ENCODE measurements around the gene PLXNC1.

DNA sequence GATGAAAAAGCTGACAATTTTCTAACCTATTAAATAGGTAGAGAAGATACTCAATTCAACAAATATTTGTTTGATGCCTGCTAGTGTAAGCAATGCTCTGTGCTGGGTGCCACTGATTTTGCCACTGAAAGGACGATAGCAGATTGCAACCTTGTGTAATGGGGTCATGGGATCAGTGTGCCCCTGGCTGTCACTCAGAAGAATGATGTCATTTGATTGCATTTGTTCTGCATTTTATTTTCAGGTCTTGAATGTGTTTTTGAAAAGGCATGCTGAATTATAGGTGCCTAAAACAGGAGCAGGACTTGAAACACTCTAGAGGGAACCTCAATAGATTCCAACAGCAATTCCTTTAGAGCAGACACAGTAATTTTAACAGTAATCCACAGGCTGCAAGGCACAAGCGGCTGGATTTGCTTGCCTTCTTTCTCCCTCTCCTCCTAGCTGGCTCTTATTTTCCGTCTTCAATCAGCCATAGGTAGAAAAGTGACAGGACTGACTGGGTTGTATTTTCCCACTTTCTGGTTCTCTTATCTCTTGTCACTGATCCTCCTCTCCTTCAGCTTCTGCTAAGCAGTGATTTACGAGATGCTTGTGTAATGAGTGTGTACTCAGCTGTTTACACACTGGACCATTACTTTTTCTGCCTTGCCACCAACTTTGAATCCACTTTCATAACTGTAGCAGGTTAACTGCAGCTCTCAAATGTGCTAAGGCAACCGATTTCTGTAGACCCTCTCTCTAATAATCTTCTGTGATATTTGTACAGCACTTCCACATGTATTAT, 4.1 kb downstream of the PLXNC1 start:
- TF ChIP-seq, protein P1, sequence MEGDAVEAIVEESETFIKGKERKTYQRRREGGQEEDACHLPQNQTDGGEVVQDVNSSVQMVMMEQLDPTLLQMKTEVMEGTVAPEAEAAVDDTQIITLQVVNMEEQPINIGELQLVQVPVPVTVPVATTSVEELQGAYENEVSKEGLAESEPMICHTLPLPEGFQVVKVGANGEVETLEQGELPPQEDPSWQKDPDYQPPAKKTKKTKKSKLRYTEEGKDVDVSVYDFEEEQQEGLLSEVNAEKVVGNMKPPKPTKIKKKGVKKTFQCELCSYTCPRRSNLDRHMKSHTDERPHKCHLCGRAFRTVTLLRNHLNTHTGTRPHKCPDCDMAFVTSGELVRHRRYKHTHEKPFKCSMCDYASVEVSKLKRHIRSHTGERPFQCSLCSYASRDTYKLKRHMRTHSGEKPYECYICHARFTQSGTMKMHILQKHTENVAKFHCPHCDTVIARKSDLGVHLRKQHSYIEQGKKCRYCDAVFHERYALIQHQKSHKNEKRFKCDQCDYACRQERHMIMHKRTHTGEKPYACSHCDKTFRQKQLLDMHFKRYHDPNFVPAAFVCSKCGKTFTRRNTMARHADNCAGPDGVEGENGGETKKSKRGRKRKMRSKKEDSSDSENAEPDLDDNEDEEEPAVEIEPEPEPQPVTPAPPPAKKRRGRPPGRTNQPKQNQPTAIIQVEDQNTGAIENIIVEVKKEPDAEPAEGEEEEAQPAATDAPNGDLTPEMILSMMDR (conservative IDR thresholded peaks at IDR 0.05) = no peak
- no peak for TF ChIP-seq ZFX (IDR thresholded peaks at IDR 0.05)
